ENCODE data around the gene SH3RF1. TPM values are rescaled to one million over a fixed set of nuclear protein-coding genes. Genes with fewer than 3 reads are reported as not detected.

The SH3RF1 gene
- total and polyA plus RNA-seq, 7 donors, result 8.2 to 20.8 (median 12.5) TPM

DNA sequence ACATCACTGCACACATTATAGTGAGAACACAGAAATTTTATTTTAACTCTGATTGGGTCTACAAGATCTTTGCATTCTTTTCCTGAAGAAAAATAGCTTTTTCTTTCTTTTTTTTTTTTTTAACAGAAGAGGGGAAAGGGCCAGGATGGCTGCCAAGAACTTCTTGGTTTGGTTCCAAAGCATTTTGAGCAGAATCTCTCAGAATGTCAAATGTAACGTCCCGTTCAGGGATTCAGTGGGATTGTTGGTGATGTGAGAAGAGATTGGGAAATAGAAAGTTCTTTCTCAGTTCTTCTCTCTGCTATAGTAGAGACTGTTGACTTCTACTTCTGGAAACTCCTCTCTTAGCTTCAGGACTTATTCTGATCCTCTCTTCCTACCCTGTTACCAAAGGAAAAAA lies 189.8 kb downstream of the SH3RF1 start:
- H3K9me3 ChIP-seq, result no peaks in the 10 kb centered on the region
- H3K36me3 ChIP-seq, result no peaks in the 10 kb centered on the region
- peak; percentile 61 for DNase-seq
- TF ChIP-seq, protein P1, sequence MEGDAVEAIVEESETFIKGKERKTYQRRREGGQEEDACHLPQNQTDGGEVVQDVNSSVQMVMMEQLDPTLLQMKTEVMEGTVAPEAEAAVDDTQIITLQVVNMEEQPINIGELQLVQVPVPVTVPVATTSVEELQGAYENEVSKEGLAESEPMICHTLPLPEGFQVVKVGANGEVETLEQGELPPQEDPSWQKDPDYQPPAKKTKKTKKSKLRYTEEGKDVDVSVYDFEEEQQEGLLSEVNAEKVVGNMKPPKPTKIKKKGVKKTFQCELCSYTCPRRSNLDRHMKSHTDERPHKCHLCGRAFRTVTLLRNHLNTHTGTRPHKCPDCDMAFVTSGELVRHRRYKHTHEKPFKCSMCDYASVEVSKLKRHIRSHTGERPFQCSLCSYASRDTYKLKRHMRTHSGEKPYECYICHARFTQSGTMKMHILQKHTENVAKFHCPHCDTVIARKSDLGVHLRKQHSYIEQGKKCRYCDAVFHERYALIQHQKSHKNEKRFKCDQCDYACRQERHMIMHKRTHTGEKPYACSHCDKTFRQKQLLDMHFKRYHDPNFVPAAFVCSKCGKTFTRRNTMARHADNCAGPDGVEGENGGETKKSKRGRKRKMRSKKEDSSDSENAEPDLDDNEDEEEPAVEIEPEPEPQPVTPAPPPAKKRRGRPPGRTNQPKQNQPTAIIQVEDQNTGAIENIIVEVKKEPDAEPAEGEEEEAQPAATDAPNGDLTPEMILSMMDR (IDR thresholded peaks at IDR 0.05), result no peak
- TF ChIP-seq EP300 (IDR thresholded peaks at IDR 0.05), result no peak
- TF ChIP-seq POLR2A (IDR thresholded peaks at IDR 0.05), result no peak
- TF ChIP-seq POLR2AphosphoS5 (IDR thresholded peaks at IDR 0.05), result no peak
- H3K27me3 ChIP-seq, result no peaks in the 10 kb centered on the region
- H3K27ac ChIP-seq, result peak overlapping the region; percentile 0 to 69 (median 68)
- peaks cover 0 to 28% (median 10%) of the 10 kb centered on the region in 4 donors for H3K4me1 ChIP-seq
- intact Hi-C loops (cut with DNase I), result no loop called here
- no peak overlapping the region for H3K4me3 ChIP-seq
- WGBS, 2 donors, result 26 to 43% methylated on average over 2 of the region's 2 CpGs

GRCh38 chr4:169079942-169080827 lies 190.6 kb downstream of the SH3RF1 start:
- Histone ChIP-seq H3K4me3 (peak overlapping the region in 1 of 4 donors; percentile 2), H3K9me3 (no peaks in the 10 kb centered on the region), H3K4me1 (peaks cover 0 to 28% (median 10%) of the 10 kb centered on the region in 4 donors), H3K27me3 (no peaks in the 10 kb centered on the region), H3K36me3 (no peaks in the 10 kb centered on the region), H3K27ac (peak overlapping the region; percentile 52 to 69 (median 68))
- TF ChIP-seq POLR2AphosphoS5 (IDR thresholded peaks at IDR 0.05) (peak in 1 of 4 donors; percentile 28), POLR2A (IDR thresholded peaks at IDR 0.05) (no peak), EP300 (IDR thresholded peaks at IDR 0.05) (no peak)
- intact Hi-C loops (cut with DNase I), result no loop called here
- DNase-seq, result peak; percentile 62
- 21 to 54% methylated on average over 19 of the region's 19 CpGs for WGBS, 2 donors

DNA sequence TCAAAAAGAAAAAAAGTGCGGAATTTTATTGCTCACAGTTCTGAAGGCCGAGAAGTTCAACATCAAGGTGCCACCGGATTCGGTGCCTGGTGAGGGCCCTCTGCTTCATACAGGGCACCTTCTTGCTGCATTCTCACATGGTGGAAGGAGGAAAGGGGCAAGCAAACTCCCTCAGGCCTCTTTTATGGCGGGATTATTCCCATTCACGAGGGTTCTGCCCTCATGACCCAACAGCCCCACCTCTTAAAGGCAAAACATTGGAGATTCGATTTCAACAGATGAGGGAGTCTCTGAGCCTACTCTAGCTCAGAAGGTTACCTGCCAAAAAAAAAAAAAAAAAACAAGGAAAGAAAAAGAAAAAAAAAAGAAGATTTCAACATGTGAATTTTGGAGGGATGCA lies 196.6 kb downstream of the SH3RF1 start:
- TF ChIP-seq, protein P1 (IDR thresholded peaks at IDR 0.05), result no peak
- TF ChIP-seq POLR2AphosphoS5 (IDR thresholded peaks at IDR 0.05), result no peak

DNA sequence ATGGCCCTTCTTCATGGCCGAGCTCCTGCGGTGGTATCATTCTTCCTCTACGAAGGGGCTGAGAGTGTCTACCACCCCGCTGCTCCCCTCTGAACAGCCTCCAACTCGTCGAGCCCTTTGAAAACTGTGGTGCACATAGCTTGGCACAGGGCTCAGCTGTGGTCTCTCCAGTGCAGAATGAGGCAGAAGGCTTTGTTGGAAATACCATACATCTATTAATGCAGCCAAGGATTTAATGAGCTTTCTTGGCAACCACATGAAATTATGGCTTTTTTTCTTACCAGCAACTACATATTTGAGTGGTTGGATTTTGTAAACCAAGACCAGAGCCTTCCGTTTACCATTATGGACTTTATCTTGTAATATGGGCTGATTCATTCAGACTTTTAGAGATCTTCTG lies 199.0 kb downstream of the SH3RF1 start:
- Histone ChIP-seq H3K4me1 (no peaks in the 10 kb centered on the region), H3K9me3 (no peaks in the 10 kb centered on the region), H3K36me3 (no peaks in the 10 kb centered on the region), H3K27me3 (no peaks in the 10 kb centered on the region), H3K4me3 (no peak overlapping the region), H3K27ac (no peak overlapping the region)
- TF ChIP-seq, protein P1 (IDR thresholded peaks at IDR 0.05), result no peak
- no peak for TF ChIP-seq EP300 (IDR thresholded peaks at IDR 0.05)
- no peak for TF ChIP-seq POLR2A (IDR thresholded peaks at IDR 0.05)
- TF ChIP-seq POLR2AphosphoS5 (IDR thresholded peaks at IDR 0.05), result no peak
- intact Hi-C loops (cut with DNase I), result no loop called here
- WGBS, 2 donors, result 64 to 66% methylated on average over 7 of the region's 7 CpGs
- no peak for DNase-seq

More for the DNA sequence above, 196.6 kb downstream of the SH3RF1 start:
- no peak for DNase-seq
- no peaks in the 10 kb centered on the region for H3K4me1 ChIP-seq
- WGBS, 2 donors, result 84 to 91% methylated on average over 7 of the region's 7 CpGs
- no peaks in the 10 kb centered on the region for H3K9me3 ChIP-seq
- H3K27ac ChIP-seq, result no peak overlapping the region
- H3K36me3 ChIP-seq, result no peaks in the 10 kb centered on the region
- intact Hi-C loops (cut with DNase I), result no loop called here
- H3K4me3 ChIP-seq, result no peak overlapping the region
- H3K27me3 ChIP-seq, result no peaks in the 10 kb centered on the region

- Histone ChIP-seq H3K4me3 (no peak overlapping the region), H3K9me3 (no peaks in the 10 kb centered on the region), H3K27ac (no peak overlapping the region), H3K36me3 (no peaks in the 10 kb centered on the region), H3K4me1 (no peaks in the 10 kb centered on the region), H3K27me3 (no peaks in the 10 kb centered on the region)
- WGBS, 2 donors, result 22 to 63% methylated on average over 5 of the region's 5 CpGs
- TF ChIP-seq POLR2A (IDR thresholded peaks at IDR 0.05), result no peak
- no peak for TF ChIP-seq EP300 (IDR thresholded peaks at IDR 0.05)
- TF ChIP-seq, protein P1 (IDR thresholded peaks at IDR 0.05), result no peak
- no peak for TF ChIP-seq POLR2AphosphoS5 (IDR thresholded peaks at IDR 0.05)
- intact Hi-C loops (cut with DNase I), result no loop called here
- DNase-seq, result no peak
Observed at GRCh38 chr4:169070895-169071218, 199.9 kb downstream of the SH3RF1 start.

All from sigmoid colon (tissue), 7 donors.